A549 (cell line): ENCODE measurements around the gene ARIH2. TPM values are rescaled to one million over a fixed set of nuclear protein-coding genes. Genes with fewer than 3 reads are reported as not detected.

Source experiments
- ATAC-seq, 2 experiments: fragments of 200-7000 bp in 1 of 2; fragments of >200 bp in 1 of 2; cut with Nextera tagmentation in 1 of 2; cut with Tn5 transposase in 1 of 2; 3 replicates each; pipeline versions ENCODE4 v1.8.0 to v1.9.1; 2018 to 2020; ENCODE audit warnings: mild to moderate bottlenecking in 1 of 2, moderate library complexity in 1 of 2
- CTCF ChIA-PET: fragments of 300-600 bp; sonication (Branson Sonifier 250); formaldehyde crosslinking; extraction: SDS; loops from one replicate; lab custom pipeline; 2021; ENCODE audit warnings: antibody characterized with exemption, inconsistent platforms; lab: Yijun Ruan, JAX
- POLR2A ChIA-PET: fragments of 350-600 bp; formaldehyde crosslinking; extraction: SDS; loops from one replicate; lab custom pipeline; 2021; ENCODE audit warnings: antibody characterized with exemption, inconsistent platforms; lab: Yijun Ruan, JAX
- DNase-seq, 2 experiments: peaks; one replicate each; pipeline versions ENCODE4 v3.0.0 to v3.0.0-alpha.2; 2011 to 2016; ENCODE audit warnings: low read depth in 1 of 2, low spot score in 1 of 2
- FAIRE-seq: peaks from 2 replicates; lab custom pipeline; 2011; peaks lifted over from hg19 to GRCh38; lab: Jason Lieb, UNC
- H3K27ac ChIP-seq, 2 experiments: fragments of >200 bp; sonication (Bioruptor Twin); formaldehyde crosslinking; 3 replicates each; pipeline ENCODE4 v1.5.1; 2016 to 2017
- H3K4me1 ChIP-seq: fragments of >200 bp; sonication (Bioruptor Twin); formaldehyde crosslinking; 3 replicates; pipeline ENCODE4 v1.6.1; 2016
- H3K4me2 ChIP-seq: fragments of >200 bp; sonication (Bioruptor Twin); formaldehyde crosslinking; 3 replicates; pipeline ENCODE4 v1.6.1; 2016
- H3K4me3 ChIP-seq: fragments of >200 bp; sonication (Bioruptor Twin); formaldehyde crosslinking; 3 replicates; pipeline ENCODE4 v1.5.1; 2016
- H3K9me3 ChIP-seq: fragments of >200 bp; sonication (Bioruptor Twin); formaldehyde crosslinking; 3 replicates; pipeline ENCODE4 v1.6.1; 2016
- BCL3 ChIP-seq: fragments of >200 bp; sonication (Bioruptor Twin); formaldehyde crosslinking; IDR thresholded peaks from 3 replicates; pipeline ENCODE4 v1.6.1; 2016
- BHLHE40 ChIP-seq: IDR thresholded peaks from 2 replicates; pipeline ENCODE4 v1.6.1; 2012; ENCODE audit warnings: low read depth, low read length, inconsistent platforms
- CBX2 ChIP-seq: fragments of 200-600 bp; sonication (generic); IDR thresholded peaks from 2 replicates; pipeline ENCODE4 v1.6.1; 2016; ENCODE audit warnings: low read depth, mild to moderate bottlenecking, borderline replicate concordance
- CBX8 ChIP-seq: fragments of 200-600 bp; sonication (generic); IDR thresholded peaks from 2 replicates; pipeline ENCODE4 v1.6.1; 2016
- CHD4 ChIP-seq: fragments of 200-600 bp; sonication (generic); IDR thresholded peaks from 2 replicates; pipeline ENCODE4 v1.6.1; 2016; ENCODE audit warnings: antibody characterized with exemption, mild to moderate bottlenecking, borderline replicate concordance
- EHF ChIP-seq: fragments of 250-450 bp; sonication (Bioruptor Pico); IDR thresholded peaks from 2 replicates; pipeline ENCODE4 v1.5.0; 2020; ENCODE audit warnings: mild to moderate bottlenecking
- EHMT2 ChIP-seq: fragments of 200-600 bp; sonication (generic); IDR thresholded peaks from 2 replicates; pipeline ENCODE4 v1.6.1; 2016; ENCODE audit warnings: antibody characterized with exemption, low read depth, mild to moderate bottlenecking, moderate library complexity
- EP300 ChIP-seq, 2 experiments: fragments of >200 bp; sonication (Bioruptor Twin); formaldehyde crosslinking; IDR thresholded peaks; 2 replicates in 1 of 2; 3 replicates in 1 of 2; pipeline ENCODE4 v1.6.1; 2016 to 2017
- FOSL2 ChIP-seq, 2 experiments: fragments of 450-650 bp in 1 of 2; fragments of >200 bp in 1 of 2; sonication (Bioruptor Twin) in 1 of 2; formaldehyde crosslinking; IDR thresholded peaks; 2 replicates each; pipeline versions ENCODE4 v1.5.0 to v1.6.1; 2016 to 2020; ENCODE audit warnings: mild to moderate bottlenecking in 1 of 2, moderate library complexity in 1 of 2
- FOXS1 ChIP-seq: fragments of 250-450 bp; sonication (Bioruptor Pico); IDR thresholded peaks from 2 replicates; pipeline ENCODE4 v1.5.0; 2020; ENCODE audit warnings: mild to moderate bottlenecking, moderate library complexity
- GATA3 ChIP-seq: IDR thresholded peaks from 2 replicates; pipeline ENCODE4 v1.6.1; 2012; ENCODE audit warnings: borderline replicate concordance
- HEYL ChIP-seq: fragments of 250-450 bp; sonication (Bioruptor Pico); IDR thresholded peaks from 2 replicates; pipeline ENCODE4 v1.8.0; 2021; ENCODE audit warnings: mild to moderate bottlenecking, moderate library complexity
- HOXB13 ChIP-seq: fragments of 250-450 bp; sonication (Bioruptor Pico); IDR thresholded peaks from 2 replicates; pipeline ENCODE4 v1.5.0; 2020; ENCODE audit warnings: low read depth, mild to moderate bottlenecking, moderate library complexity
- HOXB5 ChIP-seq: fragments of 250-450 bp; sonication (Bioruptor Pico); IDR thresholded peaks from 2 replicates; pipeline ENCODE4 v1.5.0; 2020; ENCODE audit warnings: mild to moderate bottlenecking, moderate library complexity
- JUN ChIP-seq, 2 experiments: fragments of >200 bp; sonication (Bioruptor Twin); formaldehyde crosslinking; IDR thresholded peaks; 2 replicates in 1 of 2; 3 replicates in 1 of 2; pipeline ENCODE4 v1.6.1; 2016 to 2017
- JUNB ChIP-seq: fragments of >200 bp; sonication (Bioruptor Twin); formaldehyde crosslinking; IDR thresholded peaks from 2 replicates; pipeline ENCODE4 v1.6.1; 2016
- KDM1A ChIP-seq: fragments of 200-600 bp; sonication (generic); IDR thresholded peaks from 2 replicates; pipeline ENCODE4 v1.6.1; 2016; ENCODE audit warnings: low read depth, mild to moderate bottlenecking
- NR3C1 ChIP-seq: fragments of >200 bp; sonication (Bioruptor Twin); formaldehyde crosslinking; IDR thresholded peaks from 3 replicates; pipeline ENCODE4 v1.6.1; 2017
- PHF8 ChIP-seq: fragments of 200-600 bp; sonication (generic); IDR thresholded peaks from 2 replicates; pipeline ENCODE4 v1.6.1; 2016; ENCODE audit warnings: low read depth, mild to moderate bottlenecking, antibody characterized with exemption, moderate library complexity, borderline replicate concordance
- RAD21 ChIP-seq, 2 experiments: fragments of >200 bp in 1 of 2; sonication (Bioruptor Twin) in 1 of 2; formaldehyde crosslinking in 1 of 2; IDR thresholded peaks in 1 of 2; conservative IDR thresholded peaks in 1 of 2; 2 replicates in 1 of 2; 3 replicates in 1 of 2; pipeline ENCODE4 v1.6.1; 2012 to 2018; ENCODE audit warnings: inconsistent platforms in 1 of 2
- RCOR1 ChIP-seq: fragments of 150-350 bp; IDR thresholded peaks from 2 replicates; pipeline ENCODE4 v1.6.1; 2014; ENCODE audit warnings: antibody characterized with exemption, low read length, low read depth
- RFX5 ChIP-seq: fragments of 450-650 bp; IDR thresholded peaks from 2 replicates; pipeline ENCODE4 v1.7.1; 2014; ENCODE audit warnings: antibody characterized with exemption, mild to moderate bottlenecking, moderate library complexity
- RNF2 ChIP-seq: fragments of 200-600 bp; sonication (generic); IDR thresholded peaks from 2 replicates; pipeline ENCODE4 v1.6.1; 2016; ENCODE audit warnings: low read depth, mild to moderate bottlenecking, antibody characterized with exemption, moderate library complexity, borderline replicate concordance
- SMC3 ChIP-seq: fragments of >200 bp; sonication (Bioruptor Twin); formaldehyde crosslinking; IDR thresholded peaks from 3 replicates; pipeline ENCODE4 v1.6.1; 2018; ENCODE audit warnings: inconsistent platforms
- SREBF2 ChIP-seq: fragments of 450-650 bp; IDR thresholded peaks from 2 replicates; pipeline ENCODE4 v1.6.1; 2014; ENCODE audit warnings: mild to moderate bottlenecking, moderate library complexity
- TFCP2L1 ChIP-seq: fragments of 250-450 bp; sonication (Bioruptor Pico); IDR thresholded peaks from 2 replicates; pipeline ENCODE4 v1.5.0; 2021; ENCODE audit warnings: mild to moderate bottlenecking
- TP53 ChIP-seq: fragments of 250-450 bp; sonication (Bioruptor Pico); IDR thresholded peaks from 2 replicates; pipeline ENCODE4 v1.5.0; 2021; ENCODE audit warnings: mild to moderate bottlenecking, moderate library complexity
- ZFP36 ChIP-seq: fragments of 450-650 bp; IDR thresholded peaks from 2 replicates; pipeline ENCODE4 v1.6.1; 2014; ENCODE audit warnings: borderline replicate concordance; ENCODE audit not compliant: partially characterized antibody
- ZNF302 ChIP-seq: fragments of 250-450 bp; sonication (Bioruptor Pico); IDR thresholded peaks from 2 replicates; pipeline ENCODE4 v1.9.0; 2021; ENCODE audit warnings: inconsistent platforms, mild to moderate bottlenecking, moderate library complexity
- ZSCAN20 ChIP-seq: fragments of 250-450 bp; sonication (Bioruptor Pico); IDR thresholded peaks from 2 replicates; pipeline ENCODE4 v1.8.0; 2022; ENCODE audit warnings: mild to moderate bottlenecking, moderate library complexity
- WGBS: methylation state at CpG from one replicate; pipeline ENCODE4 v1.1.6; 2017; ENCODE audit errors: missing lambda C conversion rate; 5-methylcytosine and 5-hydroxymethylcytosine counted together
- polyA plus RNA-seq, 4 experiments: library from polyadenylated mRNA; depleted of rRNA in 3 of 4; stranded (reverse); fragments of >200 nt; fragmentation: RNase III in 1 of 4; extraction: RNeasy Plus Mini Kit Qiagen cat#74134 plus additional on column Dnase treatment in 1 of 4; gene quantifications; 2 replicates in 3 of 4; 3 replicates in 1 of 4; pipeline ENCODE4 v1.2.3, GENCODE V29; 2011 to 2017
- TF ChIP-seq, protein P1 (sequence below): fragments of 250-450 bp; sonication (Bioruptor Pico); IDR thresholded peaks from 2 replicates; pipeline ENCODE4 v1.5.0; 2021; ENCODE audit warnings: mild to moderate bottlenecking, moderate library complexity, borderline replicate concordance

Gene ARIH2
- polyA plus RNA-seq, 2 of the 4 experiments (the other 2 are of a cell fraction), result 52.4 to 88.8 TPM

- TF ChIP-seq CBX2 (no peak), PHF8 (peak; percentile 73), EHF (no peak), FOXS1 (CRISPR knock-in tag) (no peak), ZSCAN20 (CRISPR knock-in tag) (no peak), HEYL (CRISPR knock-in tag) (no peak), SREBF2 (no peak), RFX5 (no peak), TP53 (CRISPR knock-in tag) (no peak), SMC3 (no peak), HOXB5 (no peak), EP300 (IDR thresholded peaks at IDR 0.05) (no peak), JUN (IDR thresholded peaks at IDR 0.05) (peak; percentile 14 to 79; a peak in 3 of 5 replicates), RNF2 (no peak), NR3C1 (no peak), ZFP36 (no peak), RCOR1 (no peak), CHD4 (no peak), HOXB13 (CRISPR knock-in tag) (no peak), KDM1A (no peak), ZNF302 (CRISPR knock-in tag) (no peak), CBX8 (no peak), EHMT2 (no peak), GATA3 (no peak), RAD21 (conservative IDR thresholded peaks at IDR 0.05 in 1 of 2, IDR thresholded peaks at IDR 0.05 in 1 of 2) (no peak), BHLHE40 (no peak), FOSL2 (IDR thresholded peaks at IDR 0.05) (no peak), FOSL2 (CRISPR knock-in tag; IDR thresholded peaks at IDR 0.05) (no peak)
- TF ChIP-seq, protein P1, sequence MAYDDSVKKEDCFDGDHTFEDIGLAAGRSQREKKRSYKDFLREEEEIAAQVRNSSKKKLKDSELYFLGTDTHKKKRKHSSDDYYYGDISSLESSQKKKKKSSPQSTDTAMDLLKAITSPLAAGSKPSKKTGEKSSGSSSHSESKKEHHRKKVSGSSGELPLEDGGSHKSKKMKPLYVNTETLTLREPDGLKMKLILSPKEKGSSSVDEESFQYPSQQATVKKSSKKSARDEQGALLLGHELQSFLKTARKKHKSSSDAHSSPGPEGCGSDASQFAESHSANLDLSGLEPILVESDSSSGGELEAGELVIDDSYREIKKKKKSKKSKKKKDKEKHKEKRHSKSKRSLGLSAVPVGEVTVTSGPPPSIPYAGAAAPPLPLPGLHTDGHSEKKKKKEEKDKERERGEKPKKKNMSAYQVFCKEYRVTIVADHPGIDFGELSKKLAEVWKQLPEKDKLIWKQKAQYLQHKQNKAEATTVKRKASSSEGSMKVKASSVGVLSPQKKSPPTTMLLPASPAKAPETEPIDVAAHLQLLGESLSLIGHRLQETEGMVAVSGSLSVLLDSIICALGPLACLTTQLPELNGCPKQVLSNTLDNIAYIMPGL (CRISPR knock-in tag), result no peak
These were observed 99.5 kb downstream of the ARIH2 start, which contains the start of gene DALRD3 (continued) for GRCh38 chr3:49017971-49018706.

GRCh38 chr3:49018707-49019006 lies 100.0 kb downstream of the ARIH2 start:
- ChIA-PET POLR2A (interaction anchor here (0.7 to 3.3 kb wide), 2 partner anchors 12 to 75 kb away, joined by 3 to 26 read pairs; partner anchors contain the start of genes QRICH1 and WDR6), CTCF (interaction anchor here (8.1 to 30.1 kb wide), 2 partner anchors 11 to 27 kb away, joined by 65 to 385 read pairs; partner anchors contain the start of genes P4HTM and WDR6)
- peaks cover 25% of the 10 kb centered on the region for H3K4me1 ChIP-seq
- FAIRE-seq (no peak), ATAC-seq (no peak), DNase-seq (no peak)
- H3K4me3 ChIP-seq, result peak overlapping the region; percentile 84
- H3K27ac ChIP-seq, result peak overlapping the region; percentile 83 to 93
- 4% methylated on average over 9 of the region's 18 CpGs for WGBS
- TF ChIP-seq RCOR1 (no peak), ZSCAN20 (CRISPR knock-in tag) (no peak), TFCP2L1 (no peak), GATA3 (no peak), CHD4 (no peak), JUN (IDR thresholded peaks at IDR 0.05) (0 out of 5 replicates have a peak, but pooled peaks have one; percentile 17 to 49), JUNB (no peak), BHLHE40 (no peak), HEYL (CRISPR knock-in tag) (no peak), PHF8 (peak; percentile 8), EHF (no peak), BCL3 (no peak)
- peak overlapping the region; percentile 73 for H3K4me2 ChIP-seq
- no peaks in the 10 kb centered on the region for H3K9me3 ChIP-seq
